GM23338 (cell line): ENCODE data around the gene GPATCH2. TPM values are rescaled to one million over a fixed set of nuclear protein-coding genes. Genes with fewer than 3 reads are reported as not detected.

Experiments
- ATAC-seq: fragments of 200-7000 bp; cut with Tn5 transposase; 3 replicates; pipeline ENCODE4 v1.9.1; 2020
- DNase-seq: peaks from one replicate; pipeline ENCODE4 v3.0.0-alpha.2; 2015; ENCODE audit warnings: low spot score
- H2AFZ ChIP-seq: fragments of 200-600 bp; sonication (generic); 2 replicates; pipeline ENCODE4 v1.8.0; 2016; ENCODE audit warnings: antibody characterized with exemption, mild to moderate bottlenecking, moderate library complexity
- H3F3A ChIP-seq: fragments of 200-600 bp; sonication (generic); replicated peaks from 2 replicates; pipeline ENCODE4 v1.8.0; 2017; ENCODE audit warnings: antibody characterized with exemption, mixed run types, low read depth
- H3K27ac ChIP-seq: fragments of 200-600 bp; sonication (generic); 2 replicates; pipeline ENCODE4 v1.6.1; 2016; ENCODE audit warnings: low read depth
- H3K27me3 ChIP-seq: fragments of 200-600 bp; sonication (generic); 2 replicates; pipeline ENCODE4 v1.8.0; 2016; ENCODE audit warnings: mild to moderate bottlenecking, mixed run types, moderate library complexity; ENCODE audit not compliant: insufficient read depth
- H3K36me3 ChIP-seq: fragments of 200-600 bp; sonication (generic); 2 replicates; pipeline ENCODE4 v1.8.0; 2016; ENCODE audit warnings: mild to moderate bottlenecking; ENCODE audit not compliant: insufficient read depth
- H3K4me1 ChIP-seq: fragments of 200-600 bp; sonication (generic); 2 replicates; pipeline ENCODE4 v1.8.0; 2016; ENCODE audit warnings: mild to moderate bottlenecking, moderate library complexity; ENCODE audit not compliant: insufficient read depth
- H3K4me2 ChIP-seq: fragments of 200-600 bp; sonication (generic); 2 replicates; pipeline ENCODE4 v1.7.1; 2017; ENCODE audit warnings: mixed run types
- H3K4me3 ChIP-seq: fragments of 200-600 bp; sonication (generic); 2 replicates; pipeline ENCODE4 v1.6.1; 2016; ENCODE audit warnings: mixed run types
- H3K79me2 ChIP-seq: fragments of 200-600 bp; sonication (generic); replicated peaks from 2 replicates; pipeline ENCODE4 v1.8.0; 2017; ENCODE audit warnings: mild to moderate bottlenecking; ENCODE audit not compliant: insufficient read depth
- H3K9me2 ChIP-seq: fragments of 200-600 bp; sonication (generic); 2 replicates; pipeline ENCODE4 v1.8.0; 2017; ENCODE audit not compliant: insufficient read depth
- H4K20me1 ChIP-seq: fragments of 200-600 bp; sonication (generic); replicated peaks from 2 replicates; pipeline ENCODE4 v1.8.0; 2017; ENCODE audit warnings: mild to moderate bottlenecking; ENCODE audit not compliant: insufficient read depth
- H3K27ac Mint-ChIP-seq: 2 replicates; pipeline ENCODE4 v1.8.0; 2020; ENCODE audit warnings: inconsistent platforms, mild to moderate bottlenecking, moderate library complexity, mixed read lengths
- H3K27me3 Mint-ChIP-seq: 3 replicates; pipeline ENCODE4 v1.8.0; 2022; ENCODE audit warnings: low read depth, mild to moderate bottlenecking, moderate library complexity, mixed read lengths, inconsistent platforms; ENCODE audit not compliant: insufficient read depth, poor library complexity
- H3K36me3 Mint-ChIP-seq: 3 replicates; pipeline ENCODE4 v1.8.0; 2021; ENCODE audit warnings: low read depth, mild to moderate bottlenecking, inconsistent platforms, moderate library complexity, mixed read lengths
- H3K4me1 Mint-ChIP-seq: 3 replicates; pipeline ENCODE4 v1.8.0; 2020; ENCODE audit warnings: mild to moderate bottlenecking, inconsistent platforms, mixed read lengths
- H3K4me3 Mint-ChIP-seq: 3 replicates; pipeline ENCODE4 v1.8.0; 2021; ENCODE audit warnings: moderate library complexity, mild to moderate bottlenecking, inconsistent platforms, mixed read lengths
- H3K9me3 Mint-ChIP-seq: 3 replicates; pipeline ENCODE4 v1.8.0; 2020; ENCODE audit warnings: moderate library complexity, mild to moderate bottlenecking, inconsistent platforms, mixed read lengths
- CREB1 ChIP-seq: fragments of 250-450 bp; sonication (Bioruptor Pico); IDR thresholded peaks from 2 replicates; pipeline ENCODE4 v1.5.0; 2020; ENCODE audit warnings: low read depth, mild to moderate bottlenecking, moderate library complexity
- CTCF ChIP-seq, 2 experiments: fragments of 200-600 bp in 1 of 2; sonication (generic) in 1 of 2; conservative IDR thresholded peaks; 2 replicates each; pipeline versions ENCODE4 v1.5.1 to v1.6.1; 2016 to 2017; ENCODE audit warnings: antibody characterized with exemption in 2 of 2, low read depth in 2 of 2, mild to moderate bottlenecking in 2 of 2, moderate library complexity in 1 of 2
- EZH2 ChIP-seq: fragments of 200-600 bp; sonication (generic); IDR thresholded peaks from one replicate; pipeline ENCODE4 v1.8.0; 2017; ENCODE audit warnings: antibody characterized with exemption, mild to moderate bottlenecking, low read depth; ENCODE audit not compliant: unreplicated experiment
- EZH2phosphoT487 ChIP-seq: fragments of 200-600 bp; sonication (generic); IDR thresholded peaks from one replicate; pipeline ENCODE4 v1.8.1; 2018; ENCODE audit warnings: antibody characterized with exemption; ENCODE audit not compliant: unreplicated experiment
- JUNB ChIP-seq: IDR thresholded peaks from one replicate; pipeline ENCODE4 v1.6.1; 2016; ENCODE audit warnings: antibody characterized with exemption; ENCODE audit not compliant: unreplicated experiment
- NANOG ChIP-seq: IDR thresholded peaks from 2 replicates; pipeline ENCODE4 v1.6.1; 2016; ENCODE audit warnings: antibody characterized with exemption, borderline replicate concordance
- STAT1 ChIP-seq: IDR thresholded peaks from one replicate; pipeline ENCODE4 v1.6.1; 2016; ENCODE audit warnings: antibody characterized with exemption; ENCODE audit not compliant: unreplicated experiment
- ZNF114 ChIP-seq: fragments of 250-450 bp; sonication (Bioruptor Pico); IDR thresholded peaks from 2 replicates; pipeline ENCODE4 v1.5.0; 2020; ENCODE audit warnings: mild to moderate bottlenecking, moderate library complexity
- ZNF331 ChIP-seq: fragments of 250-450 bp; sonication (Bioruptor Pico); IDR thresholded peaks from 2 replicates; pipeline ENCODE4 v1.5.0; 2020; ENCODE audit warnings: low read depth, mild to moderate bottlenecking, moderate library complexity
- polyA plus RNA-seq: library from polyadenylated mRNA; unstranded; fragments of >200 nt; fragmentation: Nextera tagmentation; extraction: Ambion mirVana; gene quantifications from 2 replicates; pipeline ENCODE4 v1.2.1, GENCODE V29; 2016
- total RNA-seq: library from RNA; depleted of rRNA; stranded (reverse); fragments of >200 nt; shearing (Covaris generic); gene quantifications from 2 replicates; pipeline ENCODE4 v1.2.3, GENCODE V29; 2014
- TF ChIP-seq, protein P1 (sequence below): IDR thresholded peaks from one replicate; pipeline ENCODE4 v1.6.1; 2018; ENCODE audit warnings: antibody characterized with exemption; ENCODE audit not compliant: unreplicated experiment

Gene GPATCH2
- total and polyA plus RNA-seq, 2 experiments from 2014 or later: 12.3 to 26.7 TPM

- TF ChIP-seq, protein P1, sequence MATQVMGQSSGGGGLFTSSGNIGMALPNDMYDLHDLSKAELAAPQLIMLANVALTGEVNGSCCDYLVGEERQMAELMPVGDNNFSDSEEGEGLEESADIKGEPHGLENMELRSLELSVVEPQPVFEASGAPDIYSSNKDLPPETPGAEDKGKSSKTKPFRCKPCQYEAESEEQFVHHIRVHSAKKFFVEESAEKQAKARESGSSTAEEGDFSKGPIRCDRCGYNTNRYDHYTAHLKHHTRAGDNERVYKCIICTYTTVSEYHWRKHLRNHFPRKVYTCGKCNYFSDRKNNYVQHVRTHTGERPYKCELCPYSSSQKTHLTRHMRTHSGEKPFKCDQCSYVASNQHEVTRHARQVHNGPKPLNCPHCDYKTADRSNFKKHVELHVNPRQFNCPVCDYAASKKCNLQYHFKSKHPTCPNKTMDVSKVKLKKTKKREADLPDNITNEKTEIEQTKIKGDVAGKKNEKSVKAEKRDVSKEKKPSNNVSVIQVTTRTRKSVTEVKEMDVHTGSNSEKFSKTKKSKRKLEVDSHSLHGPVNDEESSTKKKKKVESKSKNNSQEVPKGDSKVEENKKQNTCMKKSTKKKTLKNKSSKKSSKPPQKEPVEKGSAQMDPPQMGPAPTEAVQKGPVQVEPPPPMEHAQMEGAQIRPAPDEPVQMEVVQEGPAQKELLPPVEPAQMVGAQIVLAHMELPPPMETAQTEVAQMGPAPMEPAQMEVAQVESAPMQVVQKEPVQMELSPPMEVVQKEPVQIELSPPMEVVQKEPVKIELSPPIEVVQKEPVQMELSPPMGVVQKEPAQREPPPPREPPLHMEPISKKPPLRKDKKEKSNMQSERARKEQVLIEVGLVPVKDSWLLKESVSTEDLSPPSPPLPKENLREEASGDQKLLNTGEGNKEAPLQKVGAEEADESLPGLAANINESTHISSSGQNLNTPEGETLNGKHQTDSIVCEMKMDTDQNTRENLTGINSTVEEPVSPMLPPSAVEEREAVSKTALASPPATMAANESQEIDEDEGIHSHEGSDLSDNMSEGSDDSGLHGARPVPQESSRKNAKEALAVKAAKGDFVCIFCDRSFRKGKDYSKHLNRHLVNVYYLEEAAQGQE: no peak
- TF ChIP-seq ZNF114 (CRISPR knock-in tag) (no peak), EZH2phosphoT487 (no peak), CREB1 (CRISPR knock-in tag) (no peak), NANOG (no peak), CTCF (conservative IDR thresholded peaks at IDR 0.05; ENCODE audit: low read depth in 2 of 2) (no peak), EZH2 (no peak), JUNB (no peak), ZNF331 (no peak), STAT1 (no peak)
Observed at GRCh38 chr1:217539510-217539909, 91.4 kb downstream of the GPATCH2 start (continued).

GRCh38 chr1:217535601-217536377, 95.1 kb downstream of the GPATCH2 start:
- no peak overlapping the region for H2AFZ ChIP-seq
- H3K27ac ChIP-seq: no peak overlapping the region
- Mint-ChIP-seq H3K9me3 (no peaks in the 10 kb centered on the region), H3K27me3 (no peaks in the 10 kb centered on the region), H3K27ac (no peak overlapping the region), H3K4me1 (no peaks in the 10 kb centered on the region), H3K36me3 (no peaks in the 10 kb centered on the region), H3K4me3 (no peak overlapping the region)
- H3F3A ChIP-seq: no peaks in the 10 kb centered on the region
- no peak overlapping the region for H3K4me3 ChIP-seq
- no peak overlapping the region for H3K4me2 ChIP-seq
- DNase-seq (no peak), ATAC-seq (no peak)
- no peaks in the 10 kb centered on the region for H3K79me2 ChIP-seq
- no peak for TF ChIP-seq NANOG
- TF ChIP-seq ZNF331: no peak
- TF ChIP-seq EZH2phosphoT487: no peak
- H3K36me3 ChIP-seq: no peaks in the 10 kb centered on the region
- no peaks in the 10 kb centered on the region for H3K9me2 ChIP-seq
- H4K20me1 ChIP-seq: no peaks in the 10 kb centered on the region
- H3K4me1 ChIP-seq: no peaks in the 10 kb centered on the region
- no peaks in the 10 kb centered on the region for H3K27me3 ChIP-seq
